HTR-8/SVneo (cell line): Measurements from ENCODE around the gene ADCY4.
"Not testable (repeated sequence)": the region's sequence is repeated elsewhere in the genome, so short reads cannot be mapped to it uniquely, and the experiment has no call there.

Experiments used
- DNase-seq: peaks from one replicate; pipeline ENCODE4 v3.0.0; 2011; ENCODE audit warnings: low spot score, mixed read lengths; ENCODE audit not compliant: insufficient read length
- FAIRE-seq: peaks from 2 replicates; lab custom pipeline; 2011; peaks lifted over from hg19 to GRCh38; lab: Jason Lieb, UNC

ADCY4 gene

GRCh38 chr14:24367514-24368211 is 32.8 kb upstream of the ADCY4 start, which contains the start of gene NFATC4:
Gene NFATC4 (plus strand): TSS chr14:24368184. CDS start chr14:24368341, 157 bp downstream.
- peak; percentile 74 for DNase-seq
- no peak for FAIRE-seq

GRCh38 chr14:24366721-24367513 is 32.0 kb upstream of the ADCY4 start:
- no peak for FAIRE-seq
- DNase-seq, result peak; percentile 65

DNA sequence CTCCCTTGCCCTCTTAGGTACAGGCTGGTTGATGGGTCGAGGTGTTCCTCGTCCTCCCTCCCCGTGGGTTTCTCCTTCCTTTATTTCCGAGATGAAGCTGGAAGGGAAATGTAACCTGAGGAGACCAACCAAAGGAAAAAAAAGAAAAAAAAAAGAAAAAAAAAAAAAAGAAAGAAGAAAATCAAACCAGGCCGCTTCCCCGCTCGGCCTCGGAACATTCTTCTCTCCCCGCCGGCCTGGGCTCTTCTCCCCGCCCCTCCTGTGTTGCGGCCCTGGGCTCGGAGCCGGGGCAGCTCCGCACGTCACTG is 31.5 kb upstream of the ADCY4 start:
- FAIRE-seq, result no peak
- no peak for DNase-seq

- FAIRE-seq (no peak), DNase-seq (peak; percentile 56)
Observed at GRCh38 chr14:24365600-24366412, 30.9 kb upstream of the ADCY4 start.

DNA sequence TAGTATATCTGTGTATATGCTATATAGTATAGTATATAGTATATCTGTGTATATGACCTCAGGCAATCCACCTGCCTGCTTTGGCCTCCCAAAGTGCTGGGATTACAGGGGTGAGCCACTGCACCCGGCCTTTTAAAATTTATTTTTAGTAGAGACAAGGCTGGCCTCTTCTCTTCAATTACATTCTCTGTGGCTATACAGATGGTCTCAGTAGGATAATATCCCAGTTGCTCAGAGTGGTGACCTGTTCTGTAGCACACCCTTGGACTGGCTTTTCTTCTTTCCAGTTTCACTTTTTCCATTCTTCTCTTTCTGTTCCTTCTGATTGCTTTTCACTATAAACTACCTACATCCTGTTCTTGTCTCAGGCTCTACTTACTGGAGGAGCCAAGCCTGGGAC is 30.0 kb upstream of the ADCY4 start:
- no peak for DNase-seq
- FAIRE-seq, result no peak

DNA sequence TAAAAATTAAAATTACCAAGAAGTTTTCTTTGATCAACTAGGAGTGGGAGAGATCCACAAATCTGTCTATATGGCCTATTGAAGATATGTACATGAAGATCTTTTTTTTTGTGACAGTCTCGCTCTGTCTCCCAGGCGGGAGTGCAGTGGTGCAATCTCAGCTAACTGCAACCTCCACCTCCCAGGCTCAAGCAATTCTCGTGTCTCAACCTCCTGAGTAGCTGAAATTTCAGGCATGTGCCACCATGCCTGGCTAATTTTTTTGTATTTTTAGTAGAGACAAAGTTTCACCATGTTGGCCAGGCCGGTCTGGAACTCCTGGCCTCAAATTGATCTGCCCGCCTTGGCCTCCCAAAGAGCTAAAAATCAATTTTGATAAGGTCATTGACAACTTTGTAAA is 28.5 kb upstream of the ADCY4 start:
- FAIRE-seq (no peak), DNase-seq (no peak)

GRCh38 chr14:24362241-24362960 is 27.5 kb upstream of the ADCY4 start:
- DNase-seq (no peak), FAIRE-seq (no peak)

DNA sequence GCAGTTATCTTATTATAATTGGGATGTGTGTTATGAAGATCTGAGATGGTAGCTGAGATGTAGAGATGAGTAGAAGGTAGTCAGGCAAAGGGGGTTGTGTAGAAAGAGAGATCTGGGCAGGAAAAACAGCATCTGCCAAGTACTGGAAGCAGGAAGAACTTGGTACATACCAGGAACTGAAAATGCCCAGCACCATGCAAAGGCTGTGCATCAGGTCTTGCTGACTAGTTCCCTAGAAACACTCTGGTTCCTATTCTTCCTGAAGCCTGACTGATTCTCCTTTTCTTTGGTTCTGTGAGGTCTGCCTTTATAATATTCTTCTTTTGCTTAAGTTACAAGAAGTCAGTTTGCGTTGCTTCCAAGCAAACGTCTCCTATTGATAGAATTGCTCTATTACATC is 26.5 kb upstream of the ADCY4 start:
- DNase-seq (no peak), FAIRE-seq (no peak)

GRCh38 chr14:24360281-24360680 is 25.4 kb upstream of the ADCY4 start:
- FAIRE-seq (no peak), DNase-seq (no peak)

DNA sequence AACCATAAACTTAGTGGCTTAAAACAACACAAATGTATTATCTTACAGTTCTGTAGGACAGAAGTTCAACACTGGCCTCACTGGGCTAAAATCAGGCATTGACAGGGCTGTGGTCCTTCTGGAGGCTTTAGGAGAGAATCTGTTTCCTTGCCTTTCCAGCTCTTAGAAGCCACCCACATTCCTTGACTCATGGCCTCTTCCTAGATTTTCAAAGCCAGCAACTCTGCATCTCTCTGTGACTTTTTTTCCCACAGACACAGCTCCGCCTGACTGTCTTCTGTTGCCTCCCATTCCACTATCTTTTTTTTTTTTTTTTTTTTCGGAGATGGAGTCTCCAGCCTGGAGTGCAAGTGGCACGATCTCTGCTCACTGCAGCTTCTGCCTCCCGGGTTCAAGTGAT is 21.3 kb upstream of the ADCY4 start:
- DNase-seq, result no peak
- no peak for FAIRE-seq

DNA sequence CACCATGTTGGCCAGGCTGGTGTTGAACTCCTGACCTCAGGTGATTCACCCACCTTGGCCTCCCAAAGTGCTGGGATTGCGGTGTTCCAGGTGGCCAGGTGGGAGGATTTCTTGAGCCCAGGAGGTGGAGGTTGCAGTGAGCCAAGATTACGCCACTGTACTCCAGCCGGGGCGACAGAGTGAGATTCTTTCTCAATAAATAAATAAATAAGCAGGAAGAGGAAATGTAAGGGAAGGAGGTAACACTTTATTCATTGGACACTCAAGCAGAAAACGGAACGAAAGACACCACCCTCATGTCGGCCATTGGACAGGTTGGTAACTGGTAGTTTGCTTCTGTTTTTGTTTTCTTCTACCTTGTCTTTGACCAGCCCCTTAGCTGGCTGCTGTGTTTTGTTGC is 20.1 kb upstream of the ADCY4 start:
- FAIRE-seq (no peak), DNase-seq (no peak)

GRCh38 chr14:24354482-24354825 is 19.6 kb upstream of the ADCY4 start:
- not testable (repeated sequence) for FAIRE-seq, DNase-seq

DNA sequence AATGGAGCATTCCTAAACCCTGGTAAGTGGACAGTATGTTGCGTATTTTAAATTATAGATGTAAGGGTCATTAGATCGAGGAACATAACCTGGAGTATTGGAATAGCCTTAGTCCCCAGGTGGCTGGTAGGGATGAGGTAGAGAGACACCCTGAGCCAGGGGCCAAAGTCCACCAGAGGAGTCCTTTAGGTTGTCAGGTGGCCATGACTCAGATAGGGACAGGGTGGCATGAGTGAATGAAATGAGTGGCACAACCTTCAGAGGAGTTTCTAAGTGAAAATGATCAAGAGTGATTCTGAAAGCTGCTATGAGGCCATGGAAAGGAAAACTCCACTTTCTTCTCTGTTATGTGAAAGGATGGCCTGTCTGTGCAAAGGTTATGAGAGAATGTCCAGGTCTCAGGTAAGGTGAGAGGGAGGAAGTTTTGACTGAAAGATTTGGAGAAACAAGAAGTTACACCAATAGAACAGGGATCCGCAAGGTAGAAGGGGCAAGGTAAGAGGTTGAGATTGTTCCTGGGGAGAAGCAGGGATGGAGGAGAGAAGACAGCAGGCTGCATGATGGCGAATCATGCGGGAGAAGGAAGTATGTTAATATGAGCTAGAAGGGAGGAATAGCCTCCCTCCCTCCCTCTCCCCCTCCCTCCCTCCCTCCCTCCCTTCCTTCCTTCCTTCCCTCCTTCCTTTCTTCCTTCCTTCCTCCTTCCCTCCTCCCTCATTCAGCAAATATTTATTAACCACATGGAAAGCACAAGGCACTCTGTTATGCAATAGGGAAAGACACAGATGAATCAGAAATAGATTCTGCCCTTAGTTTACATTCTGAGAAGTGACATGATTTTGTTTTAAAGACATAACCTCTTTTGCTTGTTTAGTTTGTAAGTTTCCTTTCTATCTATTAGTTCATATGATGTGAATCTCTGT is 18.9 kb upstream of the ADCY4 start:
- DNase-seq (no peak), FAIRE-seq (no peak)

DNA sequence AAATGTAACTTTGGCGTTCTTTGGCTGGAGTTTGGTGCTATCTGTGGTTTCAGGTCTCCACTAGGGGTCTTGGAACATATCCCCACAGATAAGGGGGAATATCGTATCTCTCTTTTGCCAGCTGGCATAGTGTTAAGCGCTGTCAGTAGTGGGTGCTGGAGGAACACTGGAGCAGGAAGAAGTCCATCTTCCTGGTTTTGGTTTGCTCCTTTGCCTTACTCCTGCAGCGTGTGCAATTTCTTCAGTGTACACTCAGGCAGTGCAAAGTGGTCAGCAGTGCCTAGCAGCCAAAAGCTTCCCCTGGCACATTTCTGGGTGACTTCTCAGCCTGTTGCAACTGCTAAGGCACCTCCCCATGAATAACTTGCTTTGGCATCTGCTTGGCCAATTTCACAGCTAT is 16.6 kb upstream of the ADCY4 start:
- DNase-seq (no peak), FAIRE-seq (no peak)

DNA sequence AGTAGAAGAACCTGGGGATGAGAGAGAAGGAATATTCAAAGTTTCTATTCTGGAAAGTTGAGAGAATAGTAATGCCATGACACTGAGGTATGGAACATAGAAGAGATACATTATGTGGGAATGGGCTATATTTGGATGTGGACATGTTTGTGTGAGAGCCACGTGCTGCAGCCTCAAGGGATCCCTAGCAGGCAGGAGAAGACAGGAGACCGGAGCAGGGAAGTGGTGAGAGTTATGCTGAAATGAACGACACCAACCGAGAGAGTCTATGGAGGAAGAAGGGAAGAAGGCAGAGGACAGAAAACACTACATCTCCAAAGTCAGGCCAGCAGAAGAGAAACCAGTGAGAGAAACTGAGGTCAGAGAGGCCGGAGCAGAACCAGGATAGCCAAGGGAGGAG is 14.9 kb upstream of the ADCY4 start:
- DNase-seq (no peak), FAIRE-seq (no peak)

GRCh38 chr14:24348186-24348585 is 13.3 kb upstream of the ADCY4 start:
- DNase-seq, result no peak
- no peak for FAIRE-seq

GRCh38 chr14:24347134-24347533 is 12.3 kb upstream of the ADCY4 start:
- FAIRE-seq (no peak), DNase-seq (no peak)

DNA sequence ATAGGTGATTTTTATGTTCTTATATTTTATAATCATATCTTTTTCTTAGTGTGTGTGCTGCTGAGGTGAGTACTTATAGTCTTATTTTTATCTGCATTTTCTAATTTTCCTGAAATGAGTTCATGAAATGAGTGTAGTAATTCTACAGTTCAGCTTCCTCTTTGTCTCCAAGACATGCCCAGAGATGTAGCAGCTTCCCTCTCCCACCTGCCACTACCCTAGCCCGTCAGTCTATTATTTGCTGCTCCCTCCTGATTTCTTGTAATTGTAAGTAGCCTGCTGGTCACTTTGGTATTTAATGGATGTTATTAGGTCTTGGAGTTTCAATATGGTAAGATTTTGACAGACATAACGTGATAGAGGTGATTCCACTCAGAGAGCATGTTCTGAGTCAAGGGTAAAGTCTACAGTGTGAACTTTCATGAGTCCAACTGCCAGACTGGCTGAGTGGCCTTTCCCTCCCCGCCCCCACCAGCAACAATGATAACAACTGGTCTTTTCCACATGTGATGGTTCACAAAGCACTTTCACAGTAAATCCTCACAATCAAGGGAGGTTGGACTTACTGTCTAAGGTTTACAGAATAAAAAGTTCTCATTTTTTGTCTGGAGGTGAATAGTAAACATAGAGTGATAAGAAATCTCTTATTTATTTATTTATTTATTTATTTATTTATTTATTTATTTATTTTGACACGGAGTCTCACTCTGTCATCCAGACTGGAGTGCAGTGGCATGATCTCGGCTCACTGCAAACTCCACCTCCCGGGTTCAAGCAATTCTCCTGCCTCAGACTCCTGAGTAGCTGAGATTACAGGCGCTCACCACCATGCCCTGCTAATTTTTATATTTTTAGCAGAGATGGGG is 9.2 kb upstream of the ADCY4 start:
- no peak for FAIRE-seq
- DNase-seq, result no peak

DNA sequence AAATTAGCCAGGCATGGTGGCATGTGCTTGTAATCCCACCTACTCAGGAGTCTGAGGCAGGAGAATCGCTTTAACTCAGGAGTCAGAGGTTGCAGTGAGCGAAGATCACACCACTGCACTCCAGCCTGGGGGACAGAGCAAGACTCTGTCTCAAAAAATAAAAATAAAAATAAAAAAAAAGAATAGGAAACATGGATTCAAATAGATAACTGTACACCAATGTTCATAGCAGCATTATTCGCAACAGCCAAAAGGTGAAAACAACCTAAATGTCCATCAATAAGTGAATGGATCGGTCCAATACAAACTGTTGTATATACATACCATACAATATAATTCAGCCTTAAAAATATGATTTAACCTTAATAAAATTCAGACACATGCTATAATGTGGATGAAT is 8.0 kb upstream of the ADCY4 start:
- no peak for FAIRE-seq
- no peak for DNase-seq
